ENCODE measurements around the gene ZNF792.
"Not testable (repeated sequence)": the region's sequence is repeated elsewhere in the genome, so short reads cannot be mapped to it uniquely, and the experiment has no call there.

The ZNF792 gene

GRCh38 chr19:34998777-34999497 lies 34.9 kb upstream of the ZNF792 start:
- in situ Hi-C loops (cut with MboI; ENCODE audit: low sequenced_read_pairs), result no loop called here

GRCh38 chr19:34998224-34998623 lies 34.2 kb upstream of the ZNF792 start:
- in situ Hi-C loops (cut with MboI; ENCODE audit: low sequenced_read_pairs), result not testable (repeated sequence)

- in situ Hi-C loops (cut with MboI; ENCODE audit: low sequenced_read_pairs), result no loop called here
Measured at GRCh38 chr19:34997071-34997617, 33.1 kb upstream of the ZNF792 start.

GRCh38 chr19:34995551-34995950 lies 31.5 kb upstream of the ZNF792 start:
- in situ Hi-C loops (cut with MboI; ENCODE audit: low sequenced_read_pairs), result no loop called here

GRCh38 chr19:34994643-34995541 lies 30.9 kb upstream of the ZNF792 start:
- in situ Hi-C loops (cut with MboI; ENCODE audit: low sequenced_read_pairs), result no loop called here

- in situ Hi-C loops (cut with MboI; ENCODE audit: low sequenced_read_pairs), result no loop called here
Measured at GRCh38 chr19:34994286-34994642, 30.2 kb upstream of the ZNF792 start.

- in situ Hi-C loops (cut with MboI; ENCODE audit: low sequenced_read_pairs), result not testable (repeated sequence)
Measured at GRCh38 chr19:34992582-34992981, 28.6 kb upstream of the ZNF792 start.

- in situ Hi-C loops (cut with MboI; ENCODE audit: low sequenced_read_pairs), result no loop called here
Measured at GRCh38 chr19:34991542-34992333, 27.7 kb upstream of the ZNF792 start.

GRCh38 chr19:34990578-34991192 lies 26.7 kb upstream of the ZNF792 start:
- in situ Hi-C loops (cut with MboI; ENCODE audit: low sequenced_read_pairs), result no loop called here

GRCh38 chr19:34989298-34989697 lies 25.3 kb upstream of the ZNF792 start:
- in situ Hi-C loops (cut with MboI; ENCODE audit: low sequenced_read_pairs), result no loop called here

- in situ Hi-C loops (cut with MboI; ENCODE audit: low sequenced_read_pairs), result no loop called here
Measured at GRCh38 chr19:34988119-34988518, 24.1 kb upstream of the ZNF792 start.

- in situ Hi-C loops (cut with MboI; ENCODE audit: low sequenced_read_pairs), result no loop called here
Measured at GRCh38 chr19:34985249-34986022, 21.4 kb upstream of the ZNF792 start.

- in situ Hi-C loops (cut with MboI; ENCODE audit: low sequenced_read_pairs), result no loop called here
Measured at GRCh38 chr19:34984287-34984686, 20.3 kb upstream of the ZNF792 start.

GRCh38 chr19:34983786-34984185 lies 19.8 kb upstream of the ZNF792 start:
- in situ Hi-C loops (cut with MboI; ENCODE audit: low sequenced_read_pairs), result no loop called here

GRCh38 chr19:34982275-34982674 lies 18.2 kb upstream of the ZNF792 start:
- in situ Hi-C loops (cut with MboI; ENCODE audit: low sequenced_read_pairs), result no loop called here

- in situ Hi-C loops (cut with MboI; ENCODE audit: low sequenced_read_pairs), result no loop called here
Measured at GRCh38 chr19:34979819-34980640, 16.0 kb upstream of the ZNF792 start.

- in situ Hi-C loops (cut with MboI; ENCODE audit: low sequenced_read_pairs), result no loop called here
Measured at GRCh38 chr19:34976611-34977010, 12.6 kb upstream of the ZNF792 start.

- in situ Hi-C loops (cut with MboI; ENCODE audit: low sequenced_read_pairs), result no loop called here
Measured at GRCh38 chr19:34975056-34975455, 11.0 kb upstream of the ZNF792 start.

GRCh38 chr19:34974646-34975045 lies 10.6 kb upstream of the ZNF792 start:
- in situ Hi-C loops (cut with MboI; ENCODE audit: low sequenced_read_pairs), result no loop called here

All from hTERT RPE-1 (cell line).